ENCODE results near the gene PNMA1. TPM values are rescaled to one million over a fixed set of nuclear protein-coding genes. Genes with fewer than 3 reads are reported as not detected.

Gene PNMA1
- total RNA-seq, 2 experiments from 2014 or later: 28.2 to 30.0 TPM

- Mint-ChIP-seq H3K9me3 (no peaks in the 10 kb centered on the region), H3K4me3 (no peak overlapping the region), H3K4me1 (peaks cover 99% of the 10 kb centered on the region), H3K27me3 (no peaks in the 10 kb centered on the region), H3K36me3 (ENCODE audit: low read depth) (peaks cover 26% of the 10 kb centered on the region), H3K27ac (peak overlapping the region; percentile 75)
- no peak for DNase-seq
- ChIA-PET CTCF (interaction anchor here (2.8 to 9.8 kb wide), 2 partner anchors 8 to 11 kb away, joined by 23 to 151 read pairs; a partner anchor contains a TSS), POLR2A (interaction anchor here (1.4 to 10.1 kb wide), 4 partner anchors 10 to 39 kb away, joined by 3 to 372 read pairs (median 22); a partner anchor contains a TSS)
Observed at GRCh38 chr14:73747379-73748211, 33.4 kb upstream of the PNMA1 start.

- CTCF ChIA-PET: interaction anchor here (1.1 to 9.8 kb wide), 3 partner anchors 9 to 40 kb away, joined by 5 to 151 read pairs (median 54); a partner anchor contains a TSS
- POLR2A ChIA-PET: interaction anchor here (1.4 to 10.1 kb wide), 3 partner anchors 10 to 40 kb away, joined by 3 to 372 read pairs (median 16); a partner anchor contains a TSS
- Mint-ChIP-seq H3K4me3 (no peak overlapping the region), H3K4me1 (peaks cover 99% of the 10 kb centered on the region), H3K36me3 (ENCODE audit: low read depth) (peaks cover 18% of the 10 kb centered on the region), H3K9me3 (no peaks in the 10 kb centered on the region), H3K27ac (peak overlapping the region; percentile 75), H3K27me3 (no peaks in the 10 kb centered on the region)
- no peak for DNase-seq
Observed at GRCh38 chr14:73746520-73747378, 32.6 kb upstream of the PNMA1 start.

GRCh38 chr14:73745571-73746519 lies 31.7 kb upstream of the PNMA1 start:
- Mint-ChIP-seq H3K9me3 (no peaks in the 10 kb centered on the region), H3K27me3 (no peaks in the 10 kb centered on the region), H3K36me3 (ENCODE audit: low read depth) (peaks cover 12% of the 10 kb centered on the region), H3K27ac (peak overlapping the region; percentile 98), H3K4me1 (peaks cover 99% of the 10 kb centered on the region), H3K4me3 (no peak overlapping the region)
- DNase-seq: no peak
- ChIA-PET CTCF (interaction anchor here (1.1 to 9.8 kb wide), 3 partner anchors 10 to 40 kb away, joined by 5 to 151 read pairs (median 54); a partner anchor contains a TSS), POLR2A (interaction anchor here (1.4 to 10.1 kb wide), 5 partner anchors 11 to 41 kb away, joined by 3 to 372 read pairs (median 16); a partner anchor contains a TSS)

- Mint-ChIP-seq H3K9me3 (no peaks in the 10 kb centered on the region), H3K27ac (peak overlapping the region; percentile 98), H3K4me1 (peaks cover 99% of the 10 kb centered on the region), H3K27me3 (no peaks in the 10 kb centered on the region), H3K4me3 (peak overlapping the region; percentile 76), H3K36me3 (ENCODE audit: low read depth) (peaks cover 18% of the 10 kb centered on the region)
- no peak for DNase-seq
- ChIA-PET POLR2A (interaction anchor here (0.9 to 10.1 kb wide), 6 partner anchors 12 to 176 kb away, joined by 3 to 372 read pairs (median 16); partner anchors contain the start of gene ACOT2), CTCF (interaction anchor here (0.6 to 9.8 kb wide), 5 partner anchors 11 to 207 kb away, joined by 3 to 151 read pairs (median 24); a partner anchor contains a TSS)
Observed at GRCh38 chr14:73744874-73745529, 30.8 kb upstream of the PNMA1 start.

GRCh38 chr14:73744175-73744867 lies 30.1 kb upstream of the PNMA1 start:
- Mint-ChIP-seq H3K36me3 (ENCODE audit: low read depth) (peaks cover 24% of the 10 kb centered on the region), H3K4me1 (peaks cover 98% of the 10 kb centered on the region), H3K27ac (peak overlapping the region; percentile 98), H3K4me3 (peak overlapping the region; percentile 76), H3K27me3 (no peaks in the 10 kb centered on the region), H3K9me3 (no peaks in the 10 kb centered on the region)
- ChIA-PET CTCF (interaction anchor here (0.6 to 9.8 kb wide), 6 partner anchors 10 to 208 kb away, joined by 3 to 151 read pairs (median 14); a partner anchor contains a TSS), POLR2A (interaction anchor here (0.9 to 10.1 kb wide), 11 partner anchors 10 to 175 kb away, joined by 3 to 372 read pairs (median 6); partner anchors contain the start of gene ACOT2)
- DNase-seq: no peak

- Mint-ChIP-seq H3K27ac (peak overlapping the region; percentile 98), H3K4me1 (peaks cover 90% of the 10 kb centered on the region), H3K36me3 (ENCODE audit: low read depth) (peaks cover 32% of the 10 kb centered on the region), H3K9me3 (no peaks in the 10 kb centered on the region), H3K27me3 (no peaks in the 10 kb centered on the region), H3K4me3 (peak overlapping the region; percentile 76)
- ChIA-PET CTCF (interaction anchor here (0.5 to 9.8 kb wide), 6 partner anchors 9 to 87 kb away, joined by 3 to 151 read pairs (median 14); a partner anchor contains a TSS), POLR2A (interaction anchor here (1.0 to 10.1 kb wide), 10 partner anchors 9 to 275 kb away, joined by 3 to 372 read pairs (median 7); partner anchors contain the start of gene ENTPD5)
- peak; percentile 77 for DNase-seq
Observed at GRCh38 chr14:73743431-73743931, 29.3 kb upstream of the PNMA1 start.

GRCh38 chr14:73742520-73743238 lies 28.5 kb upstream of the PNMA1 start:
- Mint-ChIP-seq H3K27ac (peak overlapping the region; percentile 98), H3K27me3 (no peaks in the 10 kb centered on the region), H3K4me1 (peaks cover 82% of the 10 kb centered on the region), H3K4me3 (peak overlapping the region; percentile 76), H3K36me3 (ENCODE audit: low read depth) (peaks cover 31% of the 10 kb centered on the region), H3K9me3 (no peaks in the 10 kb centered on the region)
- POLR2A ChIA-PET: interaction anchor here (0.8 to 10.1 kb wide), 9 partner anchors 11 to 276 kb away, joined by 3 to 372 read pairs (median 9); partner anchors contain the start of genes ENTPD5, FAM161B and ZNF410
- CTCF ChIA-PET: interaction anchor here (0.8 to 9.8 kb wide), 8 partner anchors 9 to 109 kb away, joined by 3 to 151 read pairs (median 4); partner anchors contain the start of gene PTGR2
- DNase-seq: no peak

GRCh38 chr14:73741876-73742519 lies 27.8 kb upstream of the PNMA1 start:
- no peaks in the 10 kb centered on the region for H3K27me3 Mint-ChIP-seq
- POLR2A ChIA-PET: interaction anchor here (0.8 to 10.1 kb wide), 12 partner anchors 10 to 277 kb away, joined by 3 to 372 read pairs (median 7); partner anchors contain the start of genes ENTPD5, FAM161B, PTGR2 and ZNF410
- no peaks in the 10 kb centered on the region for H3K9me3 Mint-ChIP-seq
- peak; percentile 44 for DNase-seq
- CTCF ChIA-PET: interaction anchor here (0.5 to 9.8 kb wide), 8 partner anchors 13 to 110 kb away, joined by 3 to 151 read pairs (median 4); partner anchors contain the start of gene PTGR2
- H3K4me1 Mint-ChIP-seq: peaks cover 77% of the 10 kb centered on the region
- peak overlapping the region; percentile 76 for H3K4me3 Mint-ChIP-seq
- H3K36me3 Mint-ChIP-seq (ENCODE audit: low read depth): peaks cover 34% of the 10 kb centered on the region
- H3K27ac Mint-ChIP-seq: peak overlapping the region; percentile 98

GRCh38 chr14:73741386-73741875 lies 27.2 kb upstream of the PNMA1 start:
- Mint-ChIP-seq H3K27me3 (no peaks in the 10 kb centered on the region), H3K4me3 (peak overlapping the region; percentile 76), H3K9me3 (no peaks in the 10 kb centered on the region), H3K27ac (peak overlapping the region; percentile 98), H3K36me3 (ENCODE audit: low read depth) (peaks cover 35% of the 10 kb centered on the region), H3K4me1 (peaks cover 74% of the 10 kb centered on the region)
- ChIA-PET CTCF (interaction anchor here (0.5 to 9.8 kb wide), 7 partner anchors 12 to 110 kb away, joined by 3 to 151 read pairs (median 4); partner anchors contain the start of gene PTGR2), POLR2A (interaction anchor here (1.1 to 10.1 kb wide), 10 partner anchors 9 to 145 kb away, joined by 3 to 372 read pairs (median 8); partner anchors contain the start of genes PTGR2 and ZNF410)
- peak; percentile 75 for DNase-seq

Data from activated CD4-positive, alpha-beta memory T cell treated with anti-CD3 and anti-CD28 coated beads, Interleukin-2, amount 10 ng/mL, durations not matched to agents 7 days and 5 days (primary cell).